GM19351 (cell line): ENCODE measurements around the gene CMC2.
A peak's percentile ranks its signal among the peaks of the same experiment; 100 is the strongest.

Source experiments
- ATAC-seq: cut with Tn5 transposase; IDR thresholded peaks from one replicate; pipeline ENCODE4 v1.9.1; 2021; ENCODE audit warnings: mild to moderate bottlenecking, moderate library complexity; ENCODE audit not compliant: unreplicated experiment

CMC2 gene

DNA sequence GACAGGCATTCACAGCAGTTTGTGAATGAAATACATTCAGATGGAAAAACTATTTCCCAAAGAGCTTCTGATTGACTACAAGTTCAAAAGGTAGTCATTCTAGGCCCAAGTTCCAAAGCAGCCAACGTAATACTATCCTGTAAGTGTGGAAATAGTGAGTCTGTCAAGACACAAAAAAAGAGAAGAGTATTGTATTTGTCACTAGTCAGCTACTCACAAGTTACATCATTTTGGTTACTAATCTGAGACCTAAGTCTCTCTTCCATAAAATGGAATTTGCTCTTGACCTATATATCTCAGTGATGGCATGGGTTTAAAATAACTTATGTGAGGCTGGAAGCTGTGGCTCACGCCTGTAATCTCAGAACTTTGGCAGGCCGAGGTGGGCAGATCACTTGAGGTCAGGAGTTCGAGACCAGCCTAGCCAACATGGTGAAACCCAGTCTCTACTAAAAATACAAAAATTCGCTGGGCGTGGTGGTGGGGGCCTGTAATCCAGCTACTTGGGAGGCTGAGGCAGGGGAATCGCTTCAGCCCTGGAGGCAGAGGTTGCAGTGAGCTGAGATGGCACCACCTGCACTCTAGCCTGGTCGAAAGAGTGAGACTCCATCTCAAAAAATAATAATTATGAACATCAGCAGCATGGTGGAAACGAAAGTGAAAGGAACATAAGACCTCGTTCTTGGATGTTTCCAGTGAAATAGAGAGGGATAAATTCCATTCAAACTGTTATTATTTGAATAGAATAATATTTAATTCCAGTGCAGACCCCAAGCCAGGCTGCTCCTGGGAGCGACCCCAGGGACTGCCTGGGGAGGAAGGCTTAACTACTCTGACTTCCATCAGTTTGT lies 2.9 kb downstream of the CMC2 start:
- ATAC-seq: no peak

GRCh38 chr16:81003064-81003463 lies 3.6 kb downstream of the CMC2 start:
- ATAC-seq: no peak

DNA sequence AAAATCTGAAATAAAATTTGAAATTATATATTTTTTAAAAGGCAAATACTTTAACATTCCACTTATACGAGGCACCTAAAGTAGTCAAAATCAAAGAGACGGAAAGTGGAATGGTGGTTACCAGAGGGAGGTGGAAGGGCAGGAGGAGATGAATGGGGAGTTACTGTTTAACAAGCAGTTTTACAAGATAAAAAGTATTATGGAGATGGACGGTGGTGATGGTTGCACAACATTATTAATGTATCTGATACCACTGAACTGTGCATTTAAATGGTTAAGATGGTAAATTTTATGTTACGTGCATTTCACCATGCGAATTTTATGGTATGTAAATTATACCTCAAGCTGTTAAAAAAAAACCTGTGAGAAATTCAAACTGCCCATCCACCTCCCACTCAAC lies 5.4 kb downstream of the CMC2 start:
- ATAC-seq: no peak

- no peak for ATAC-seq
Observed at GRCh38 chr16:81000873-81001272, 5.8 kb downstream of the CMC2 start.

DNA sequence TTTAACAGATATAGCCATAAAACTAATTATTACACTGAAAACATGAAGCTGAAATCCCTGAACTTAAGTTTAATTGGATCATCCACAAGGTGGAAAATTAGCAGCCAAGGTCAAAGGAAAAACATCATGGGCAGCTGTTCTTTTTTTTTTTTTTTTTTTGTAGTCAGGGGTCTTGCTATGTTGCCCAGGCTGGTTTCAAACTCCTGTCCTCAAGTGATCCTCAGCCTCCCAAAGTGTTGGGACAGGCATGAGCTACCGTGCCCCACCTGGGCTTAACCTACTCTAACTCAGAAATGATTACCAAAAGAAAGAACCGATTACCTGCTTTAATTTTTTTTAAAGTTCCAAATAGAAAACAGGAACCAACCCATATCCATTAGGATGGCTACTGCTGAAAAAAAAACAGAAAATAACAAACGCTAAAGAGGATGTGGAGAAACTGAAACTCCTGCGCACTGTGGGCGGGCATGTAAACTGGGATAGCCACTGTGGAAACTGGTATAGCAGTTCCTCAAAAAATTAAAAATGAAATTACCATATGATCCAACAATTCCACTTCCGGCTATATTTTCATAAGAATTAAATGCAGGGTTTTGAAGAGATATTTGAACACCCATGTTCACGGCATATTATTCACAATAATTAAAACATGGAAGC lies 8.6 kb downstream of the CMC2 start:
- ATAC-seq: no peak

DNA sequence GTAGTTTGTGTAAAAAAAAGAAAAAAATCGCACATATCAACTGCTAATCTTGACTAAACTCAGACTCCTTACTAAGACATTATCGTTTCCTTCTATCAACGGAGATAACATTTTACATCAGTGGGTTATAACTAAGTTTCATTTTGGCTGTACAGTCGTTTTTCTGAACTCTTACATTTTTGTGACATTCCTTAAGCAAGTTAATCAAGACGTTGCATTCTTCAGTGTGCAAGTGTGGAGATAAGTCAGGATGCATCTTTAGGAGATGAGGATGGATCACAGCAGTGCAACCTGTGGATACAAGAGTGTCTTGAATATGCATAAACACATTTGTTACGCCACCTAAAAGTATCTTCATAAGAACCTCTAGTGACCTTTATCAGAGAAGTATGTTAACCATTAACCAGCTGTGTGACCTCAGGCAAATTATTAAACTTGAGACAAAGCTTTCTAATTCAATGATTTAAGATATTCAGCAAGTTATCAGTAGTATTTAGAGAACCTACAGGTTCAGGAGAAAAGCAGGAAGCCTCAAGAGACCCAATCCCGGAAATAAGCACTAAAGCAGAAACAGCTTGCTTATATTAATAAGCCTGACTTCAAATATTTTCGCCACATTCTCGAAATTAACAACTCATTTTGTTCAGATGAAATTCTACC lies 9.4 kb downstream of the CMC2 start:
- ATAC-seq: peak; percentile 49

GRCh38 chr16:80996688-80997138 lies 10.0 kb downstream of the CMC2 start:
- no peak for ATAC-seq

GRCh38 chr16:80994451-80994850 lies 12.2 kb downstream of the CMC2 start:
- ATAC-seq: no peak

DNA sequence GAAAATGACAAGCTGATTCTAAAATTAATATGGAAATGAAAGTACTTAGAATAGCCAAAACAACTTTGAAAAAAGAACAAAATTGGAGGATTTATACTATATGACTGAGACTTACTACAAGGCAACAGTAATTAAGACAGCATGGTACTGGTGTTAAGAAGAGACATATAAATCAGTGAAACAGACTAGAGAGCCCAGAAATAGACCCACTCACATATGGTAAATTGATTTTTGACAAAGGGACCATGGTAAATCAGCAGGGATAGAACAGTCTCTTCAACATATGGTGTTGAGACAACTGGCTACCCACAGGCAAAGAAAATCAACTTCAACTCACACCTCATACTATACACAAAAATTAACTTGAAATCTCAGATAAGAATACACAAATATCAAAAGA lies 12.9 kb downstream of the CMC2 start:
- no peak for ATAC-seq

DNA sequence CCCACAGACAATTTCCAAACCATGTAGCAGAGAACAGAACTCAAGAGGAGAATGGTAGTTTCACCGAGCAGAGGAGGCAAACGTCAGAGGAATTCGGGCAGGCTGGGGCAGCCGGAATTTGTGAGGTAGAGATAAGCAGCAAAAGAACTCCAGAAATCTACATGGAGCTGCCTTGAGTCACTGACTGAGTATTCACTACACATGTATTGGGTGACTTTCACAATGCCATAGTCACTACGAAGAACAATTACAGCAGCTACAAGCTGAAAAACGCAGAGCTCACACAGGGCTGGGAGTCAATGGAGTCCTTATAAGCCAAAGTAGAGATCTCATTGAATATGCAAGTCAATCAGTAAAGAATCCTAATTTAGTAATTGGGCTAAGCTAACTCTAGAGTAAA lies 13.4 kb downstream of the CMC2 start:
- no peak for ATAC-seq

DNA sequence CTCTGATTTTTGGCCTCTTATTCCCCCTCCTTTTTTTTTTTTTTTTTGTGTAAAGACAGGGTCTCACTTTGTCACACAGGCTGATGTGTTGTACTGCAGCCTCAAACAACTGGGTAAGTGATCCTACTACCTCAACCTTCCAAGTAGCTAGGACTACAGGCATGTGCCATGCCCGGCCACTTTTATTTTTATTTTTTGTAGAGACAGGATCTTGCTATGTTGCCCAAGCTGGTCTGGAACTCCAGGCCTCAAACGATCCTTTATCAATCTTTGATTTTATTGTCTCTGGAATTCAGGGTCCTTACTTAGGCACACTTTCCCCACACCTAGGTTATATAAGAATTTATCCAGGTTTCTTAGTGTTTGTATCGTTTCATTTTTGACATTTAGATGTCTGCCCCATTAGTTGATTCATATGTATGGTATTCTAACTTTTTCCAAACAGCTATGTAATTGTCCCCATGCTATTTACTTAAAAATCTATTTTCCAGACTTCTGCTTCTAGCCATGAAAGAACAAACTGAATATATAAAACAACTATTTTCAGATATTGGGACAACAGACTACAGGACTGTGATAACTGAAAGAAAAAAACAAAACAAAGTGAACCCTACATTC lies 13.9 kb downstream of the CMC2 start:
- ATAC-seq: no peak

DNA sequence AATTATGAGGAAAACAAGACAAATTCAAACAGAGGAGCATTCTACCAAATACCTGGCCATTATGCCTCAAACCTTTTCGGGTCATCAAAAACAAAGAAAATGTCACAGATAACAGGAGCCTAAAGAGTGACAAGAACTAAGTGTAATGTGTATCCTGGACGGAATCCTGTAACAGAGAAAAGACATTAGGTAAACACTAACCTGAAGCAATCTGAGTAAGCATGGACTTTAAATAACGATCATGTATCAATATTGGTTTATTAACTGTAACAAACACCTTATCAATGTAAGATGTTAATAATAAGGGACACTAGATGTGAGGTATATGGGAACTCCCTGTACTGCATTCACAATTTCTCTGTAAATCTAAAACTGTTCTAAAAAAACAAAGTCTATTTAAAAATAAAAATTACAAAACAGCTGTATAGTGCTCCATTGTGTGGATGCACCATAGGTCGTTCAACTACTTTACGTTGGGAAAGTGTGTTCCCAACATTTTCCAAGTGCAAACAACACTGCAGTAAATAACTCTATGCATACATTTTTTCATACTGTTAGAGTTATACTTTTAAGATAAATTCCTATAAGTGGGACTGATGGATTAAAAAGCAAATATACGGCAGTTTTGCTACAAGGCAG lies 14.8 kb downstream of the CMC2 start:
- no peak for ATAC-seq

- ATAC-seq: no peak
Observed at GRCh38 chr16:80990978-80991377, 15.7 kb downstream of the CMC2 start.

DNA sequence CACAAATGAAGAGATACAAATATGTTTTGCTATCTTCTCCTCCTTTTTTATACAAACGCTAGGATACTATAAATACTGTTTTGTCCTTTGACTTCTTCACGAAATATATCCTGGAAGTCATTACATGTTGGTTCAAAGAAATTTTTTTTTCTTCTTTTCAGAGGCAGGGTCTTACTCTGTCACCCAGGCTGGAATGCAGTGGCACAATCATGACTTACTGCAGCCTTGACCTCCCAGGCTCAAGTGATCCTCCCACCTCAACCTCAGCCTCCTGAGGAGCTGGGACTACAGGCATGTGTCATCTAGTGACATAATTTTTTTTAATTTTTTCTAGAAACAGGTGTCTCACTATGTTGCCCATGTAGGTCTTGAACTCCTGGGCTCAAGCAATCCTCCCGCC lies 16.1 kb downstream of the CMC2 start:
- no peak for ATAC-seq

DNA sequence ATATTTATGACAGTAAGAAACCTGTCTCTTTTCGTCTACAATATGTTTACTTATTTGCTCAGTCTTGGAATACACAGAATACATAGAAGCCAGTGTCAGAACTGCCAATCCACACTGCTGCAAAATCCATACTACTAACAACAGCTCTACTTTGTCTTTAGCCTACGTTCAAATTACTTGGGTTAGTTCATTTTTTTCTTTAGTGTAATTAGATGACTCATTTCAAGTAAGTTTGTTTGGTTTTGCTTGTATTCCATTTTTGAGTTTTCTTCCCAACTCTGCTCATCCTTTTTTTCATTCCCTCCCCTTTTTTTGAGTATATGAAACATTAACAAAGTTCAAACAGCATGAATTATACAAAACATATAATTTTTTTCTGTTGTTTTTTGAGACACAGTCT lies 16.9 kb downstream of the CMC2 start:
- no peak for ATAC-seq

DNA sequence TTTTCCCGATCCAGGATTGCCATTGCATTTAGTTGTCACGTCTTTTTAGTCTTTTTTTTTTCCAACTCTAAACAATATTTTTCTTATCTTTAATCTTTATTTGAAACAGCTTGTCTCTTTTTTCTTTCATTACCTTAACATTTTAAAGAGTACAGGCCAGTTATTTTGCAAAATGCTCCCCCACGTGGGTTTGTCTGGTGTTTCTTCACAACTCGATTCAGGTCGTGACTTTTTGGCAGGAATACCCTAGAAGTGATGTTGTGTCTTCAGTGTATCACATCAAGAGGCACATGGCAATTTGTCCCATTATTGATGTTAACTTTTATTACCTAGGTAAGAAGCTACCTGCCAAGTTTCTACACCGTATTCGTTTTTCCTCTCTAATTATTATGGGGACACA lies 17.9 kb downstream of the CMC2 start:
- no peak for ATAC-seq

GRCh38 chr16:80986557-80986956 lies 20.1 kb downstream of the CMC2 start:
- ATAC-seq: no peak

DNA sequence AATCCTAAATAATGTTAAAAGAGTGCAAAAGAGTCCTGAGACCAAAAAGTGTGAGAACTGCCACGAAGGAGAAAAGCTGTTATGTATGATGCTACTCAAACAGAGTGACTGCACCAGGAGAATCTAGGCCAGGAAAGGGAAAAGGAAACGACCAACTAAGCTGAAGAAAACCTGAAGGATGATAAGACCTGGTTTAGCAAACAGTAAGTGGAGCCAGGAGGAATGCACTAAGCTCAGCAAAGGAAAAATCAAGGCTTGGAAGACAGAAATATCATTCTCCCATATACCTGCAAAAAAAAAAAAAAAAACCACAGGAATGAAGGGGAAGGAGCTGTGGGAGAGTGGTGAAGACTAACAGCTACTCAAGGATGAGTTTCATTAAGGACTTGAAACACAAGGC lies 21.1 kb downstream of the CMC2 start:
- no peak for ATAC-seq

DNA sequence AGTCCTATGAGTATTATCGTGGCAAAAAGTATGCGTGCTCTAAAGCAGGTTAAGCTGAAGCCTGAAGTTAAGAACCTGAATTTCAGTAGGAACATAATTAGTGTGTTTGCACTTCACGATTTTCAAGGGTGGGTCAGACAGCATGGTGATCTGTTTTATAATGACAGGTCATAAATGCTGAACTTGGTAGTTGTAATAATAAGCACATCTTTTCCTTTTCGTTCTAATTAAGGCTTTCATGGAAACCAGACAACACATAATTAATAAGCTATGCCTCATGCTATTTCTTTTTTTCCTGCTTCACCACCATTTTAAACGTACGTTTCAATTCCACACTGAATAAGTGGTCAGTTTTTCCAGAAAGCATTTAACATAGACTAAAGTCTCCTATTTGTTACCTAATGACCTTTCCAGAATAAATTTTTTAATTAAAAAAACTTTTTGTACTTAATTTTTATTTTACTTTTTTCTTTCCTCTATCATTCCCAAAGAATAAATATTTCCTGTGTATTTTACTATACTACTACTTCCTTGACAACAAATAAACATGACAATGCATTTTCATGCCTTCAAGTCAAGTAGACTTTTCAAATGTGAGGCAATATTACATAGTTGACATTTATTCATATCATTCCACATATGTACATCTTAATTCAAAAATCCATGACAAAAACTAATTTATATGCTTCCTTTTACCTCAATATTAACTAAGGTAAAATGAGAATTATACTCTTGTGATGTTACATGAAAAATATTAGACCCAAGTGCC lies 22.4 kb downstream of the CMC2 start:
- no peak for ATAC-seq

DNA sequence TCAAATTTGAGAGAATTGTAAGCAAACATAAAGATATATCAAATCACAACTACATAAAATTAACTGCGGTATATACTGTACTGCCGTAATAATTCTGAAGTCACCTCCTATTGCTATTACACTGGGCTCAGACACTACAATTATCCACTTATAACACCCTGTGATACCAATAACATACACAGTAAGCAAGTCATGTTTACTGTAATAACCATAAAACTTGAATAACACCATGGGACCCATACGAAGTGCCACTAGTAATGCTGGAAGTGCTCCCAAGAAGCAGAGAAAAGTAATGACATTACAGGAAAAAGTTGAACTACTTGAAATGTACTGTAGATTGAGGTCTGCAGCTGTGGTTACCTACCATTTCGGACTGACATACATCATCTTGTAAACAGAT lies 24.0 kb downstream of the CMC2 start:
- ATAC-seq: no peak
